NT2/D1 (cell line): ENCODE results near the gene ALDH2.

Experiments
- SUZ12 ChIP-seq: IDR thresholded peaks from 2 replicates; pipeline ENCODE4 v1.6.1; 2011; ENCODE audit not compliant: insufficient read length, insufficient read depth; ENCODE audit errors: extremely low read depth
- YY1 ChIP-seq: IDR thresholded peaks from 2 replicates; pipeline ENCODE4 v1.6.1; 2011; ENCODE audit not compliant: insufficient read length, insufficient read depth
- ZNF274 ChIP-seq: IDR thresholded peaks from 2 replicates; pipeline ENCODE4 v1.6.1; 2011; ENCODE audit warnings: mild to moderate bottlenecking, low read depth, low read length

DNA sequence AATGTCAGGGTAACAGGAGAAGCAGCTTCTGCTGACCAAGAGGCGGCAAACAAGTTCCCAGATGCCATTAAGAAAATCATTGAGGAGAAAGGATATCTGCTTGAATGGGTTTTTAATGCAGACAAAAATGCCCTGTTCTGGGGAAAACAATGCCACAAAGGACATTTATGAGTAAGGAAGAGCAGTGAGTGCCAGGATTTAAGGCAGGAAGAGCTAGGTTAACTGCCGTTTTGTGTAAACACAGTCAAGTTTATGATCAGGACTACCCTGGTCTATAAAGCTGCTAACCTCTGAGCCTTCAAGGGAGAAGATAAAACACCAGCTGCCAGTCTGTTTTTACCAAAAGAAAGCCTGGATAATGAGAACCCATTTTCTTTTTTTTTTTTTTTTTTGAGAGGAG lies 83.8 kb downstream of the ALDH2 start:
- TF ChIP-seq ZNF274 (no peak), YY1 (no peak), SUZ12 (no peak)
